Measurements from ENCODE around the gene YY1. TPM values are rescaled to one million over a fixed set of nuclear protein-coding genes. Genes with fewer than 3 reads are reported as not detected.

YY1 gene
- total RNA-seq, 3 donors from 2014 or later (not counting 1 experiment from before 2014, with no cell fraction given), result 77.9 to 92.6 (median 90.4) TPM

DNA sequence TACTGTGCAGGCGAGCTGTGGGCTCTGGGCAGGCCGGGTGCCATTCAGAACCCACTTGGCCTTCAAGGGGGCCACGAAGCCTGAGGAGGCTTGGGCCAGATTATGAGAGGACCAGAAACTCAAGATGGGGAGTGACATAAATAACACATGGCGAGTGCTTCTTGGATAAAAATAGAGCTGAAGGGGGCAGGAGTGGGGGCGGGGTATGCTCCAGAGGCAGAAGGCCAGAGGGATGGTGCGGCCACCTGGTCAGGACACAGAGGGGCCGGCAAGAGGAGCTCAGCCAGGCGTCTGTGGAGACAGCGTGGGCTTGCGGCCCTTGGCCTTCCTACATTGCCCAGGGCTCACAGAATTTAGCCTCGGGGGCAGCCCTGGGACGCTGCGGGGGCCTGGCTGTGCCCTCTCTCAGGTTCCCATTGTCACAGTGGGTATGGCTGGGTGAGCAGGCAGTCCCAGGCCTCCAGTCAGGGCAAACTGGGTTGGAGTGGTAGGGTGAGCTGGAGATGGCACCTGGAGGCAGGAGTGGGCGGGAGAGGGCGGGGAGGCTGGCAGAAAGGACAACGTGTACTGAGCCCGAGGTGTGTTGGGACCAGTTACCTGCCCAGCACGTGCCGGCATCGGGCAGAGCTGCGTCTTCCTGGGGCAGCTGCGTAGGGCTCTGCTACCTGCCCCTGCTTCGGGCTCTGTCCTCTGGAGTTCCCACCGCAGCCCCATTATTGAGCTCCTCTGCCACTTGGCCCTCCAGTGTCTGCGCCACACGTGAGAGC is 74.7 kb downstream of the YY1 start:
- H3K27me3 Mint-ChIP-seq (ENCODE audit: low read depth in 2 of 2), result peaks cover 0 to 2% of the 10 kb centered on the region in 2 donors
- ATAC-seq, result no peak
- H3K4me3 Mint-ChIP-seq, result no peak overlapping the region
- Histone ChIP-seq H3K36me3 (ENCODE audit: control insufficient read depth, insufficient read depth, low read length) (no peaks in the 10 kb centered on the region), H3K27ac (ENCODE audit: low read length) (no peak overlapping the region), H3K4me3 (ENCODE audit: low read length) (no peak overlapping the region), H3K9me3 (ENCODE audit: control insufficient read depth, insufficient read depth, low read length) (no peaks in the 10 kb centered on the region), H3K4me1 (ENCODE audit: control insufficient read depth, insufficient read depth, low read length) (peaks cover 33% of the 10 kb centered on the region), H3K27me3 (ENCODE audit: control insufficient read depth, insufficient read depth, low read length) (no peaks in the 10 kb centered on the region)
- TF ChIP-seq, protein P1, sequence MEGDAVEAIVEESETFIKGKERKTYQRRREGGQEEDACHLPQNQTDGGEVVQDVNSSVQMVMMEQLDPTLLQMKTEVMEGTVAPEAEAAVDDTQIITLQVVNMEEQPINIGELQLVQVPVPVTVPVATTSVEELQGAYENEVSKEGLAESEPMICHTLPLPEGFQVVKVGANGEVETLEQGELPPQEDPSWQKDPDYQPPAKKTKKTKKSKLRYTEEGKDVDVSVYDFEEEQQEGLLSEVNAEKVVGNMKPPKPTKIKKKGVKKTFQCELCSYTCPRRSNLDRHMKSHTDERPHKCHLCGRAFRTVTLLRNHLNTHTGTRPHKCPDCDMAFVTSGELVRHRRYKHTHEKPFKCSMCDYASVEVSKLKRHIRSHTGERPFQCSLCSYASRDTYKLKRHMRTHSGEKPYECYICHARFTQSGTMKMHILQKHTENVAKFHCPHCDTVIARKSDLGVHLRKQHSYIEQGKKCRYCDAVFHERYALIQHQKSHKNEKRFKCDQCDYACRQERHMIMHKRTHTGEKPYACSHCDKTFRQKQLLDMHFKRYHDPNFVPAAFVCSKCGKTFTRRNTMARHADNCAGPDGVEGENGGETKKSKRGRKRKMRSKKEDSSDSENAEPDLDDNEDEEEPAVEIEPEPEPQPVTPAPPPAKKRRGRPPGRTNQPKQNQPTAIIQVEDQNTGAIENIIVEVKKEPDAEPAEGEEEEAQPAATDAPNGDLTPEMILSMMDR (IDR thresholded peaks at IDR 0.05), result no peak
- no peaks in the 10 kb centered on the region for H3K9me3 Mint-ChIP-seq
- peaks cover 16 to 20% of the 10 kb centered on the region in 2 donors for H3K4me1 Mint-ChIP-seq
- 92% methylated on average over 26 of the region's 26 CpGs for WGBS (ENCODE audit: insufficient coverage)
- intact Hi-C loops (cut with micrococcal nuclease), result no loop called here
- no peaks in the 10 kb centered on the region for H3K36me3 Mint-ChIP-seq
- DNase-seq, result no peak
- no peak overlapping the region for H3K27ac Mint-ChIP-seq

DNA sequence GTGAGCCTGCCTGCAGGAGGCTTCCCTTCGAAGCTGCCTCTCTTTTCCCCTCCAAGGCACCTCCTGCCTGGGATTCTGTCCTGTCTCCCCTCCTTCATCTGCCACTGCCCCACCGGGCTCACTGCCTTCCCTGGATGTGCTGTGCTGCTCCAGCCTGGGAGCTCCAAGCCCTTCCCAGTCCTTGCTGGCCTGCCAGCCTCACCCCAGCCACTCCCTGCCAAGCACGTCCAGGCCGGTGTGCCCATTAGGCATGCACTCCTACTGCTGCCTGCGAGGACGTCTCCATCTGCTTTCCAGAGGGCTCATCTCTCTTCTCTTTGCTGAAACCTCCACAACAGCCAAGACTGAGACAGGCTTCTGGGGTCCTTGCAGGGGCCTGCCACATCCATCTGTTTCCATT is 75.8 kb downstream of the YY1 start:
- Histone ChIP-seq H3K4me3 (ENCODE audit: low read length) (no peak overlapping the region), H3K4me1 (ENCODE audit: control insufficient read depth, insufficient read depth, low read length) (peaks cover 33% of the 10 kb centered on the region), H3K27ac (ENCODE audit: low read length) (no peak overlapping the region), H3K9me3 (ENCODE audit: control insufficient read depth, insufficient read depth, low read length) (no peaks in the 10 kb centered on the region), H3K27me3 (ENCODE audit: control insufficient read depth, insufficient read depth, low read length) (no peaks in the 10 kb centered on the region), H3K36me3 (ENCODE audit: control insufficient read depth, insufficient read depth, low read length) (no peaks in the 10 kb centered on the region)
- H3K4me3 Mint-ChIP-seq, result no peak overlapping the region
- TF ChIP-seq, protein P1 (IDR thresholded peaks at IDR 0.05), result no peak
- no peaks in the 10 kb centered on the region for H3K36me3 Mint-ChIP-seq
- peaks cover 0 to 2% of the 10 kb centered on the region in 2 donors for H3K27me3 Mint-ChIP-seq (ENCODE audit: low read depth in 2 of 2)
- H3K27ac Mint-ChIP-seq, result no peak overlapping the region
- peaks cover 16 to 20% of the 10 kb centered on the region in 2 donors for H3K4me1 Mint-ChIP-seq
- ATAC-seq (no peak), DNase-seq (no peak)
- WGBS (ENCODE audit: insufficient coverage), result 98% methylated on average over 6 of the region's 6 CpGs
- H3K9me3 Mint-ChIP-seq, result no peaks in the 10 kb centered on the region
- intact Hi-C loops (cut with micrococcal nuclease), result no loop called here

DNA sequence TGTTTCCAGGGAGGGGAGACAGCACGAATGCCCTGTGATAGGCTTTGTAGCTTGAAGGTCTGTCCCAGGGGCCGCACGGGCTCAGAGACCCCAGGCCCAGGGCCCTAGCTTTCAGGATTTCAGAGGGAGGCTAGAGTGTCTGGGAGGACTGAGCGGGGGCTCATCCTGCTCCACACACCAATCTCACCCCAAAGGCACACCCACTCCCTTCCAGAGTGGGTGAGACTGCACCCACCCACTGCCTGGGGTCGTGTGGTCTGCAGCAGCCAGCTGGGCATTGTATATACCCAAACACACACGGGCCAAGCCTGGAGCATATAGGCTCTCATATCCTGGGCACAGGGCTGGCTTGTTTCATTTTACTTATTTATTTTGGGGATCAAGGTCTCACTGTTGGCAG is 78.4 kb downstream of the YY1 start:
- no peak for ATAC-seq
- Histone ChIP-seq H3K36me3 (ENCODE audit: control insufficient read depth, insufficient read depth, low read length) (no peaks in the 10 kb centered on the region), H3K4me1 (ENCODE audit: control insufficient read depth, insufficient read depth, low read length) (peaks cover 21% of the 10 kb centered on the region), H3K4me3 (ENCODE audit: low read length) (no peak overlapping the region), H3K27me3 (ENCODE audit: control insufficient read depth, insufficient read depth, low read length) (no peaks in the 10 kb centered on the region), H3K27ac (ENCODE audit: low read length) (no peak overlapping the region), H3K9me3 (ENCODE audit: control insufficient read depth, insufficient read depth, low read length) (no peaks in the 10 kb centered on the region)
- Mint-ChIP-seq H3K9me3 (no peaks in the 10 kb centered on the region), H3K4me1 (peaks cover 5 to 10% of the 10 kb centered on the region in 2 donors), H3K27me3 (ENCODE audit: low read depth in 2 of 2) (peaks cover 0 to 5% of the 10 kb centered on the region in 2 donors), H3K27ac (peak overlapping the region in 1 of 2 donors; percentile 35), H3K4me3 (peak overlapping the region; percentile 81), H3K36me3 (no peaks in the 10 kb centered on the region)
- WGBS (ENCODE audit: insufficient coverage), result 92% methylated on average over 6 of the region's 6 CpGs
- intact Hi-C loops (cut with micrococcal nuclease), result no loop called here
- DNase-seq, result no peak
- TF ChIP-seq, protein P1 (IDR thresholded peaks at IDR 0.05), result no peak

Measured in natural killer cell (primary cell).